ENCODE measurements around the gene PPP1R12B.
"Not testable (repeated sequence)": the region's sequence is repeated elsewhere in the genome, so short reads cannot be mapped to it uniquely, and the experiment has no call there.

- not testable (repeated sequence) for TF ChIP-seq POLR2A, CTCF, POLR2AphosphoS5 (IDR thresholded peaks at IDR 0.05)
Measured at GRCh38 chr1:202417141-202417540, 68.6 kb downstream of the PPP1R12B start.

All from gastroesophageal sphincter (tissue), 3 donors.